Heart left ventricle (tissue), 16 donors: ENCODE measurements around the gene GNAI2. TPM values are rescaled to one million over a fixed set of nuclear protein-coding genes. Genes with fewer than 3 reads are reported as not detected.

ENCODE experiments used
- ATAC-seq, 4 donors: fragments of 200-7000 bp; cut with Tn5 transposase; one replicate each; pipeline ENCODE4 v1.9.1; 2020 to 2022; ENCODE audit warnings: moderate library complexity in 4 of 4, mild to moderate bottlenecking in 3 of 4, moderate number of reproducible peaks in 1 of 4
- DNase-seq, 5 donors: peaks; one replicate each; pipeline ENCODE4 v3.0.0-alpha.2; 2020
- H3K27ac ChIP-seq, 12 donors: fragments of 200-600 bp; sonication (generic) in 4 of 12; one replicate each; pipeline versions ENCODE4 v1.5.0 to v1.8.0; 2016 to 2022; ENCODE audit warnings: mild to moderate bottlenecking in 2 of 12
- H3K27me3 ChIP-seq, 9 donors: fragments of 200-600 bp; sonication (generic) in 2 of 9; one replicate each; pipeline versions ENCODE4 v1.5.1 to v1.8.0; 2016 to 2022; ENCODE audit warnings: mild to moderate bottlenecking in 3 of 9
- H3K36me3 ChIP-seq, 9 donors: fragments of 200-600 bp; sonication (generic) in 2 of 9; one replicate each; pipeline versions ENCODE4 v1.5.0 to v1.8.0; 2018 to 2022; ENCODE audit warnings: mild to moderate bottlenecking in 2 of 9
- H3K4me1 ChIP-seq, 12 donors: fragments of 200-600 bp; sonication (generic) in 4 of 12; one replicate each; pipeline versions ENCODE4 v1.5.0 to v1.8.0; 2016 to 2022; ENCODE audit warnings: mild to moderate bottlenecking in 3 of 12
- H3K4me3 ChIP-seq, 12 donors: fragments of 200-600 bp; sonication (generic) in 4 of 12; one replicate each; pipeline versions ENCODE4 v1.5.0 to v1.8.0; 2017 to 2022; ENCODE audit warnings: mild to moderate bottlenecking in 9 of 12, moderate library complexity in 4 of 12
- H3K9me3 ChIP-seq, 12 donors: fragments of 200-600 bp; sonication (generic) in 4 of 12; one replicate each; pipeline versions ENCODE4 v1.5.0 to v1.8.0; 2016 to 2022; ENCODE audit warnings: mild to moderate bottlenecking in 1 of 12
- CTCF ChIP-seq, 12 donors: fragments of 200-600 bp; sonication (generic) in 4 of 12; IDR thresholded peaks; one replicate each; pipeline versions ENCODE4 v1.5.0 to v1.8.0; 2018 to 2022; ENCODE audit warnings: antibody characterized with exemption in 12 of 12, mild to moderate bottlenecking in 5 of 12
- POLR2A ChIP-seq, 2 donors: fragments of 450-650 bp; IDR thresholded peaks; one replicate each; pipeline ENCODE4 v1.6.1; 2017; ENCODE audit warnings: antibody characterized with exemption in 2 of 2, mild to moderate bottlenecking in 2 of 2, moderate library complexity in 2 of 2
- WGBS, 4 donors: extraction: QIAGEN DNeasy Blood & Tissue Kit in 2 of 4; methylation state at CpG; one replicate each; pipeline versions ENCODE4 v1.1.5 to v1.1.7; 2013 to 2018; 5-methylcytosine and 5-hydroxymethylcytosine counted together
- intact Hi-C, 10 donors: fragments of 100-400 bp; cut with DNase I; formaldehyde crosslinking; loops; one replicate each; pipeline versions ENCODE4 v1.11.1 to v1.14.2; 2022
- polyA plus RNA-seq, 2 donors: library from polyadenylated mRNA; stranded (reverse); fragments of 200-250 nt; gene quantifications; one replicate each; pipeline ENCODE4 v1.2.3, GENCODE V29; 2013
- total RNA-seq, 9 donors: library from RNA; depleted of rRNA in 2 of 9; stranded (reverse); fragments of >200 nt in 2 of 9; fragmentation: NEBNext Ultra II Directional in 3 of 9; extraction: Animal tissue kit (Norgen Biotek cat#: 25700) in 3 of 9; gene quantifications; one replicate each; pipeline versions ENCODE4 v1.1.0 to v1.2.4, GENCODE V29; 2016 to 2023
- donor health status: ischemic (EF 13 %, LVEDD 7.1; RV severe dilation, severe dysfunction).
- donor health status: healthy with polysubstance abuse.
- donor health status: DM: no; HTN: yes; CAD: no.
- donor health status: DM: no; HTN: no; CAD: no.
- donor health status: ischemic (EF 25% LVEDD 6.9; RV normal size, moderate dysfunction).
- donor health status: ischemic (EF 25% LVEDD 5.7; RV mildly dilated, moderate dysfunction).
- donor health status: healthy.
- donor health status: DM: yes; HTN: yes; CAD: no.
- donor health status: ischemic (EF 35%, LVEDD 5.7; RV mildly dilated, moderate dysfunction).
- donor health status: nonischemic (EF 11% LVEDD 7.7; RV severe dilation, severe dysfunction).
- donor health status: DM: yes; HTN: yes; CAD: no.
- donor health status: PGD.
- donor health status: ischemic (EF 29% LVEDD 5.4; RV normal size, mild dysfunction).
- donor health status: nonischemic (EF 23%, LVEDD 6.1; RV moderate dilation, normal function).

The GNAI2 gene
- total and polyA plus RNA-seq, 11 donors = 93.2 to 365 (median 140) TPM

DNA sequence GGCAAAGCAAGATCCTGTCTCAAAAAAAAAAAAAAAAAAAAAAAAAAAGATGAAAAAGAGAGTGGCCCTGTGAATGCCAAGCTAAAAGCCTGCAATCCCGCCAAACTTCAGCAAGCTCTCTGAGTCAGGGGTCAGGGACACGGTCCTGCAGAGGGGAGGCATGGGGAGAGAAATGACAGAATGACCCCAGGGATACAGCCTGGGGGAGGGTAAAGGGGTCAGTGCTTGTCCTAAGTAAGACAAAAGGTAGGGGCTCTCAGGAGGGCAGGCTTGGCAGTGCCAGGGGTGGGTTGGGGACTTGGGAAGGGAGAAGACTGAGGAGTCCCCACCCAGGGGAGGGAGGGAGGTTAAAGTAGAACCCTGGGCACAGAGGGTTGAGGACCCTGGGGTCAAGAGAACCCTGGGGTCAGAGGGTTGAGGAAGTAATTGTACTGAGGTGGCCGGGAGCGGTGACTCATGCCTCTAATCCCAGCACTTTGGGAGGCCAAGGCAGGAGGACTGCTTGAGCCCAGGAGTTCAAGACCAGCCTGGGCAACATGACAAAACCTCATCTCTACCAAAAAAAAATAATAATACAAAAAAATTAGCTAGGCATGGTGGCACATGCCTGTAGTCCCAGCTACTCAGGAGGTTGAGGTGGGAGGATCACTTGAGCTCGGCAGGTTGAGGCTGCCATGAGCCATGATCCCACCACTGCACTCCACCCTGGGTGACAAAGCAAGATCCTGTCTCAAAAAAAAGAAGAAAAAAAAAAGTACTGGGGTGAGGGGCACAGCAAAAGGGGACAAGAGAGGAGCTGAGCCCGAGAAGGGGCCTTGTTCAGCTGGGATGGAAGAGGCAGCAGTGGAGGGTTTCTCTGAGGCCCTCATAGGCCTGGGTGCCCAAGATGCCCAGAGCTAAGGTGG, 27.7 kb downstream of the GNAI2 start:
- peak overlapping the region in 2 of 12 donors; percentile 5 to 18 for H3K4me3 ChIP-seq
- H3K36me3 ChIP-seq = peaks cover 0 to 10% (median 2%) of the 10 kb centered on the region in 9 donors
- H3K4me1 ChIP-seq = peaks cover 0 to 78% (median 60%) of the 10 kb centered on the region in 12 donors

DNA sequence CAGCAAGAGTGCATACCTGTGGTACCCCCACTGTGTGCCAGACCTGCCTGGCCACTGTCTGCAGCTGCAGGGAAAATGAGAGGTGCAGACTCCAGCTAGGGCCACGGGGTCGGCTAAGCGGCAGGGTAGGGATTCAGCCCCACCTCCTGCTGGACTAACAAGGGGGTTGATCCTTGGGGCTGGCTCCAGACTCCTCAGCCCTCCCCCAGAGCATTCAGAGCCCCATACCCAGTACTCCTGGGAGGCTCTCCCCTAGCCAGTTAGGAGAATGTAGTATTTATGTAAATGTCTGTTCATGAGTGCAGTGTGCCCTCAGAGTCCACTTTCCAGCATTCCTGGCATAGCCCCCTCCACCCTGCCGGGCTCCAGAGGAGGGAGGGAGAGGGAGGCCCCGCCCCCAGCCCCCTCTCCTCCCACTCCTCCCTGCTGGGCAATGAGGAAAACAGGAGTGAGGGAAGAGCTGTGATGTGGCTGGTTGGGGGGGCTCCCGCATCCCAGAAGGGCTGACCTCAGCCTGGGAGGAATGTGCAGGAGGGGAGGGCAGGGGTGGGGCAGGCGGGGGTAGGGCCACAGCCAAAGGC, 28.5 kb downstream of the GNAI2 start:
- Histone ChIP-seq H3K4me3 (peak overlapping the region in 2 of 12 donors; percentile 5 to 18), H3K27ac (peak overlapping the region; percentile 41 to 100 (median 92)), H3K36me3 (peaks cover 0 to 3% (median 0%) of the 10 kb centered on the region in 9 donors), H3K9me3 (no peaks in the 10 kb centered on the region), H3K27me3 (peaks cover 0 to 12% (median 0%) of the 10 kb centered on the region in 9 donors), H3K4me1 (peaks cover 0 to 80% (median 58%) of the 10 kb centered on the region in 12 donors)
- ATAC-seq (peak; percentile 30 to 74 (median 40)), DNase-seq (peak in 4 of 5 donors; percentile 79 to 87 (median 84))
- intact Hi-C loops = loop anchor here in 1 of 10 donors (5.0 kb wide), 1 partner anchor 58 kb away; the partner anchor contains the start of gene HYAL2
- WGBS, 4 donors = 4 to 24% (median 10%) methylated on average over 7 of the region's 7 CpGs
- TF ChIP-seq CTCF (IDR thresholded peaks at IDR 0.05) (no peak), POLR2A (IDR thresholded peaks at IDR 0.05) (no peak)

More for the DNA sequence above, 27.7 kb downstream of the GNAI2 start:
- ATAC-seq (no peak), DNase-seq (peak in 1 of 5 donors; percentile 26)
- intact Hi-C loops = loop anchor here in 1 of 10 donors (5.0 kb wide), 1 partner anchor 59 kb away; the partner anchor contains the start of gene HYAL2
- Histone ChIP-seq H3K9me3 (no peaks in the 10 kb centered on the region), H3K27me3 (peaks cover 0 to 12% (median 0%) of the 10 kb centered on the region in 9 donors), H3K27ac (peak overlapping the region; percentile 41 to 100 (median 92))
- TF ChIP-seq CTCF (IDR thresholded peaks at IDR 0.05) (no peak), POLR2A (IDR thresholded peaks at IDR 0.05) (no peak)
- 71 to 83% (median 74%) methylated on average over 6 of the region's 6 CpGs for WGBS, 4 donors

DNA sequence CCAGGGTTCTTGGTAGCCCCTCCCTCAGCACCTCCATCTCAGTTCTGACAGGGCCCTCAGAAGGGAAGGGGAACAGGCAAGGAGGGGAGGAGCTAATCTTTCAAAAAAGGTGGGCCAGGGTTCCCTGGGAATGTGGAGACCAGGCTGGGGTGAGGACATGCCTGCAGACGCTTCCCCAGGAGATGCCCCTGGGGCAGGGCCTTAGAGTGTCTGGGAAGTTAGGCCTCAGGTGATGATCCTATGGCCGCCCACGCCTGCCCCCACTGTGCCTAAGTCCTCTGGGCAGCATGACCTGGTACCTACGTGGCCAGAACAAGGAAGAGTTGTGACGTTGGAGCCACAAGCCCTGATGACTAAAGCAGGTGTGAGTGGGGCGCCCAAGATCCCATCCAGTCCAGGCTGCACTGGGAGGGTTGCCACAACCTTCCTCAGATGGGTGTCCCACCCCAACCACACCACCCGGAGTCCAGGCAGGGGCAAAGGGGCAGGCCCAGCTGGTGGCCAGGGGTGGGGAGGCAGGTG, 29.0 kb downstream of the GNAI2 start:
- intact Hi-C loops = loop anchor here in 2 of 10 donors (5.0 kb wide), 2 partner anchors 57 to 143 kb away; partner anchors contain the start of gene HYAL2 (in 1 of the 2)

More for the DNA sequence above, 29.0 kb downstream of the GNAI2 start:
- Histone ChIP-seq H3K4me3 (peak overlapping the region in 2 of 12 donors; percentile 1 to 3), H3K36me3 (no peaks in the 10 kb centered on the region), H3K4me1 (peaks cover 0 to 80% (median 54%) of the 10 kb centered on the region in 12 donors), H3K27me3 (peaks cover 0 to 12% (median 0%) of the 10 kb centered on the region in 9 donors), H3K27ac (peak overlapping the region; percentile 41 to 100 (median 92)), H3K9me3 (no peaks in the 10 kb centered on the region)
- ATAC-seq (no peak), DNase-seq (no peak)
- no peak for TF ChIP-seq POLR2A (IDR thresholded peaks at IDR 0.05)
- TF ChIP-seq CTCF (IDR thresholded peaks at IDR 0.05) = no peak
- 28 to 60% (median 54%) methylated on average over 4 to 7 of the region's 7 CpGs for WGBS, 4 donors
